ENCODE measurements around the gene ANKMY1. TPM values are rescaled to one million over a fixed set of nuclear protein-coding genes. Genes with fewer than 3 reads are reported as not detected.

Gene ANKMY1
- polyA plus RNA-seq, 3 donors = 2.1 to 22.9 (median 2.9) TPM

- Histone ChIP-seq H3K27ac (ENCODE audit: low read depth in 1 of 2, low read length in 2 of 2) (peak overlapping the region; percentile 24 to 93), H2AFZ (ENCODE audit: insufficient read depth, low read depth, low read length, poor library complexity, severe bottlenecking) (peak overlapping the region; percentile 81), H3K4me2 (replicated peaks; ENCODE audit: extremely low read depth, low read length, poor library complexity, severe bottlenecking) (peak overlapping the region; percentile 96), H3K9ac (ENCODE audit: insufficient read depth, low read length, poor library complexity, severe bottlenecking) (peak overlapping the region; percentile 83), H3K27me3 (ENCODE audit: control insufficient read depth in 2 of 2, insufficient read depth in 2 of 2, low read length in 2 of 2) (no peaks in the 10 kb centered on the region), H3K36me3 (replicated peaks in 1 of 2; ENCODE audit: control insufficient read depth in 1 of 2, insufficient read depth in 2 of 2, low read length in 2 of 2) (peaks cover 23 to 38% of the 10 kb centered on the region in 2 donors), H3K9me3 (replicated peaks in 1 of 2; ENCODE audit: control insufficient read depth in 1 of 2, insufficient read depth in 1 of 2, low read length in 2 of 2) (no peaks in the 10 kb centered on the region), H4K20me1 (ENCODE audit: insufficient read depth, low read length) (peaks cover 46% of the 10 kb centered on the region), H3K4me3 (replicated peaks in 1 of 3; ENCODE audit: low read depth in 2 of 3, low read length in 3 of 3) (peak overlapping the region; percentile 46 to 80 (median 64)), H3K4me1 (ENCODE audit: control insufficient read depth in 1 of 2, insufficient read depth in 2 of 2, low read length in 2 of 2) (peaks cover 35 to 45% of the 10 kb centered on the region in 2 donors), H3K79me2 (ENCODE audit: insufficient read depth, low read length) (peaks cover 87% of the 10 kb centered on the region)
- TF ChIP-seq CTCF (IDR thresholded peaks at IDR 0.05) = no peak
- peaks cover 54% of the 10 kb centered on the region for H3K4me1 Mint-ChIP-seq
- peaks cover 41 to 44% of the 10 kb centered on the region in 2 donors for H3K36me3 Mint-ChIP-seq
- H3K9me3 Mint-ChIP-seq = peaks cover 0 to 3% (median 0%) of the 10 kb centered on the region in 7 donors
- WGBS (ENCODE audit: insufficient coverage) = 4% methylated on average over 62 of the region's 62 CpGs
- H3K4me3 Mint-ChIP-seq = peak overlapping the region; percentile 89 to 91
- DNase-seq = no peak
- intact Hi-C loops (cut with micrococcal nuclease) = loop anchor here (2.0 to 10.0 kb wide), 5 partner anchors 20 to 562 kb away; partner anchors contain the start of gene NDUFA10 (in 1 of the 2)
- H3K27ac Mint-ChIP-seq = peak overlapping the region in 6 of 7 donors; percentile 40 to 88 (median 77)
- peaks cover 0 to 3% (median 2%) of the 10 kb centered on the region in 3 donors for H3K27me3 Mint-ChIP-seq (ENCODE audit: low read depth in 3 of 3)
These were observed 29.4 kb upstream of the ANKMY1 start for GRCh38 chr2:240586919-240587800.

- Histone ChIP-seq H3K79me2 (ENCODE audit: insufficient read depth, low read length) (peaks cover 92% of the 10 kb centered on the region), H3K4me2 (replicated peaks; ENCODE audit: extremely low read depth, low read length, poor library complexity, severe bottlenecking) (peak within 1 kb of the TSS; percentile 96), H2AFZ (ENCODE audit: insufficient read depth, low read depth, low read length, poor library complexity, severe bottlenecking) (peak within 1 kb of the TSS; percentile 81), H3K36me3 (replicated peaks in 1 of 2; ENCODE audit: control insufficient read depth in 1 of 2, insufficient read depth in 2 of 2, low read length in 2 of 2) (peaks cover 15 to 30% of the 10 kb centered on the region in 2 donors), H4K20me1 (ENCODE audit: insufficient read depth, low read length) (peaks cover 40% of the 10 kb centered on the region), H3K4me1 (ENCODE audit: control insufficient read depth in 1 of 2, insufficient read depth in 2 of 2, low read length in 2 of 2) (peaks cover 35 to 45% of the 10 kb centered on the region in 2 donors), H3K9ac (ENCODE audit: insufficient read depth, low read length, poor library complexity, severe bottlenecking) (peak within 1 kb of the TSS; percentile 83), H3K4me3 (replicated peaks in 1 of 3; ENCODE audit: low read depth in 2 of 3, low read length in 3 of 3) (peak within 1 kb of the TSS; percentile 46 to 83 (median 80)), H3K9me3 (replicated peaks in 1 of 2; ENCODE audit: control insufficient read depth in 1 of 2, insufficient read depth in 1 of 2, low read length in 2 of 2) (no peaks in the 10 kb centered on the region), H3K27me3 (ENCODE audit: control insufficient read depth in 2 of 2, insufficient read depth in 2 of 2, low read length in 2 of 2) (no peaks in the 10 kb centered on the region), H3K27ac (ENCODE audit: low read depth in 1 of 2, low read length in 2 of 2) (peak within 1 kb of the TSS; percentile 93 to 94)
- DNase-seq = peak; percentile 94 to 97 (median 94)
- intact Hi-C loops (cut with micrococcal nuclease) = loop anchor here (2.0 to 10.0 kb wide), 5 partner anchors 20 to 562 kb away; partner anchors contain the start of gene NDUFA10 (in 1 of the 2)
- peaks cover 0 to 3% (median 0%) of the 10 kb centered on the region in 7 donors for H3K9me3 Mint-ChIP-seq
- peaks cover 0 to 3% (median 2%) of the 10 kb centered on the region in 3 donors for H3K27me3 Mint-ChIP-seq (ENCODE audit: low read depth in 3 of 3)
- H3K36me3 Mint-ChIP-seq = peaks cover 39 to 40% of the 10 kb centered on the region in 2 donors
- no peak for TF ChIP-seq CTCF (IDR thresholded peaks at IDR 0.05)
- under 1% methylated on average over 88 of the region's 88 CpGs for WGBS (ENCODE audit: insufficient coverage)
- H3K4me3 Mint-ChIP-seq = peak within 1 kb of the TSS; percentile 92 to 93
- H3K4me1 Mint-ChIP-seq = peaks cover 59% of the 10 kb centered on the region
- peak within 1 kb of the TSS; percentile 95 to 99 (median 98) for H3K27ac Mint-ChIP-seq
These were observed 28.6 kb upstream of the ANKMY1 start, which contains the start of gene CAPN10 for GRCh38 chr2:240586198-240586918. Gene CAPN10 (plus strand): TSS chr2:240586734. CDS start chr2:240586912, 178 bp downstream.

Measured in CD14-positive monocyte (primary cell).